ES-I3 (cell line): Measurements from ENCODE around the gene DDX23.

Experiments used
- H3K36me3 ChIP-seq: 2 replicates; pipeline ENCODE4 v1.6.1; 2013; ENCODE audit warnings: mild to moderate bottlenecking, low read length, control low read depth, moderate library complexity; ENCODE audit not compliant: insufficient read depth
- H3K4me1 ChIP-seq: 2 replicates; pipeline ENCODE4 v1.6.1; 2013; ENCODE audit warnings: mild to moderate bottlenecking, control low read depth, low read length; ENCODE audit not compliant: insufficient read depth
- H3K9ac ChIP-seq: 2 replicates; pipeline ENCODE4 v1.6.1; 2013; ENCODE audit warnings: low read depth, mild to moderate bottlenecking, low read length, moderate library complexity
- H3K9me3 ChIP-seq: 2 replicates; pipeline ENCODE4 v1.6.1; 2013; ENCODE audit warnings: mild to moderate bottlenecking, low read length, moderate library complexity; ENCODE audit not compliant: control insufficient read depth, insufficient read depth

DDX23 gene

DNA sequence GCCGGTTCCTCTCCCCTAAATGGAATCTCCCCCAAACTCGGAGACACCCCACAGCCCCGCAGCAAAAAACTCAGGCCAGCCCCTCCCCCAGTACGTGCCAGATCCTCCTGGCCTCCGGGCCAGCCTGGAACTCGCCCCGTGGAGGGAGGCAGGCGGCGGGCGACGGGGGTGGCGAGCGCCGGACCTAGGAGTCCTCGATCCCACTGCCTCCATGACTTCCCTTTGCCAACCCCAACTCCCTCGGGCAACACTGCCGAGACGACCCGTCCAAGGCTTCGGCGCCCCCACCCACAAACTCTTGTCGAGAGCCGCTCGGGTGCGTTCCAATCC lies 63.5 kb downstream of the DDX23 start:
- Histone ChIP-seq H3K4me1 (0 out of 2 replicates have a peak, but pooled peaks cover 7% of the 10 kb centered on the region), H3K9ac (peak overlapping the region; percentile 80), H3K36me3 (no peaks in the 10 kb centered on the region), H3K9me3 (no peaks in the 10 kb centered on the region; the same call in 1 of the 2 replicates)

DNA sequence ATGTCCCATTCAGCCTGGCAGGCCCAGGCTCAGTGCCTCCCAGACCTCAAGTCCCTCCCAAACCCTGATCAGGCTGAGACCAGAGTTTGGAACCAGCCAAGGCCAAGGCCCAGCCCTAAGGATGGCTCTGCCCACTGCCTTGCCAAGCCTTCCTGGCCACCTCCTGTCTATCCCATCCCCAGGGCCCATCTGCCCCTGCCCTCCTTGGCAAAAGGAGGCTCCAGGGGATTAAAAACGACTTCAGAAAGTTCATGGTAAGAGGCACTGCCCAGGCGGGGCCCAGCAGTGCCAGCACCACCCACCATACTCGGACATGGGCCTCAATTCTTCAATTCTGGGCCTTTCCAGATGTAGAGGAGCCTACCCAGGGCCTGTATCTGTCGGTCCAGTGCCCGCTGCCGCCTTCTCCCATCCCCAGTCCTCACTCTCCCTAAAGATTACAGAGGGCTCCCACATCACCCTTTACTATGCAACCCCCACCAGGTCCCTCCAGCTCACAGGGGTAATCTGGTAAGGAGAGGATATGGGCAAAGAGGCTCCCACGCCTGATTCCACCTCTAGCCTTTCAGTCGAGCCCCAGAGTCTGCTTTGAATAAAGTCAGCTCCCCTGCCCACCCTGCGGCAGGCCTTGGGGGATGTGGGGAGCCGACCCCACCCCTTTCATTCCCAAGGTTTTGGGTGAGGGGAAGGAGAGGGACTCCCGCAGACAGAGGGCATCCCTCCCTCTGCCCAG lies 64.0 kb downstream of the DDX23 start:
- Histone ChIP-seq H3K36me3 (no peaks in the 10 kb centered on the region), H3K9me3 (no peaks in the 10 kb centered on the region; the same call in 1 of the 2 replicates), H3K4me1 (0 out of 2 replicates have a peak, but pooled peaks cover 7% of the 10 kb centered on the region), H3K9ac (peak overlapping the region; percentile 80)

DNA sequence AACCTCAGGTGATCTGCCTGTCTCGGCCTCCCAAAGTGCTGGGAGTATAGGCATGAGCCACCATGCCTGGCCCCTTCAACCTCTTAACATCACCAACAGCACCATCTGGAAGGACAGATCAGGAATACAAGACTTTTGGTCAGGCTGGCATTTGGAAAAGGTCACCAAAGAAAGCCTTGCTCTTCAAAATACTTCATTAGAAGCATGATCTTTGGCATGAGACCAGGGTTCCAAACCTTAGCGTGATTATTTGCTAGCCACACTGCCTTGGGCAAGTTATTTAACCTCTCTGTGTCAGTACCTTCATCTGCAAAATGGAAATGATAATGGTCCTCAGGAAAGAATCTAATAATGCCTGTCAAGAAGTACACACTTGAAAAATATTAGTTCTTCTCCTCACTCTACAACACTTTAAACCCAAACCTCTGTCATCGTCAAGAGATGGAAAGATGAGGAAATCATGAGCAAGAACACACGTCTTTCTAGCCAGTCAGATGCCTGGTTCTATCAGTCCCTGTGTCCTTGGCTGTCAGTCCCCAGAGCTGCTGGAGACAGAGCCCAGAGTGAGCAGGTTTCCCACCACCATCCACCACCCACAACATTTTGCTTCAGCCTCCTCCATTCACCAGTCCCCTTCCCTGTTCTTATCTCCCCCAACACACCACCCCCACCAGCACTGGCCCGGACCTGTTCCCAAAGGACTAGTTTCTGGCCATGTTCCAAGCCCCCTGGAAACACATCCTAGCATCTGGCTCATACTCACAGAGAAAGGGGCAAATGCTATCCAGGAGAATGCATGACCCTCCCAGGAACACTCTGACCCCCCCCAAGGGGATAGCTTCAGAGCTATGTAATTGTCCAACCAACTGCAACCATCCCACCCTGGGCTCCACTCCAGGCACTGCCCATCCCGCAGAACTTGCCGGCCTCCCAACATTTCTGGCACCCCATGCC lies 65.1 kb downstream of the DDX23 start:
- H3K36me3 ChIP-seq = no peaks in the 10 kb centered on the region
- peak overlapping the region; percentile 80; the same call in 1 of the 2 replicates for H3K9ac ChIP-seq
- 0 out of 2 replicates have a peak, but pooled peaks cover 7% of the 10 kb centered on the region for H3K4me1 ChIP-seq
- no peaks in the 10 kb centered on the region; the same call in 1 of the 2 replicates for H3K9me3 ChIP-seq

DNA sequence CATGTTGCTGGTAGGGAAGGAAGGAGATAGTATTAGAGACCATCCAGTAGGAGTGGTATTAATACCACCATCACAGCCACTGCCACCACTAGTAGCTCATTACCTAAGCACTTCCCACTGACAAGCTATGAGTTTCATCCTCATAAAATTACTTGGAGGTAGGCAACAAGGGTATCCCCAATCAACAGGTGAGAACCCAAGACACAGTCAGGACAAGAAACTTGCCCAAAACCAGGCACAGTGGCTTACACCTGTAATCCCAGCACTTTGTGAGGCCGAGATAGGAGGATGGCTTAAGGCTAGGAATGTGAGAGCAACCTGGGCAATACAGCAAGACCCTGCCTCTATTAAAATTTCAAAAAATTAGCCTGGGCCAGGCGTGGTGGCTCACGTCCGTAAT lies 68.5 kb downstream of the DDX23 start:
- no peaks in the 10 kb centered on the region for H3K36me3 ChIP-seq
- no peak overlapping the region for H3K9ac ChIP-seq
- H3K9me3 ChIP-seq = no peaks in the 10 kb centered on the region; the same call in 1 of the 2 replicates
- H3K4me1 ChIP-seq = peaks cover 7% of the 10 kb centered on the region; the same call in 1 of the 2 replicates

DNA sequence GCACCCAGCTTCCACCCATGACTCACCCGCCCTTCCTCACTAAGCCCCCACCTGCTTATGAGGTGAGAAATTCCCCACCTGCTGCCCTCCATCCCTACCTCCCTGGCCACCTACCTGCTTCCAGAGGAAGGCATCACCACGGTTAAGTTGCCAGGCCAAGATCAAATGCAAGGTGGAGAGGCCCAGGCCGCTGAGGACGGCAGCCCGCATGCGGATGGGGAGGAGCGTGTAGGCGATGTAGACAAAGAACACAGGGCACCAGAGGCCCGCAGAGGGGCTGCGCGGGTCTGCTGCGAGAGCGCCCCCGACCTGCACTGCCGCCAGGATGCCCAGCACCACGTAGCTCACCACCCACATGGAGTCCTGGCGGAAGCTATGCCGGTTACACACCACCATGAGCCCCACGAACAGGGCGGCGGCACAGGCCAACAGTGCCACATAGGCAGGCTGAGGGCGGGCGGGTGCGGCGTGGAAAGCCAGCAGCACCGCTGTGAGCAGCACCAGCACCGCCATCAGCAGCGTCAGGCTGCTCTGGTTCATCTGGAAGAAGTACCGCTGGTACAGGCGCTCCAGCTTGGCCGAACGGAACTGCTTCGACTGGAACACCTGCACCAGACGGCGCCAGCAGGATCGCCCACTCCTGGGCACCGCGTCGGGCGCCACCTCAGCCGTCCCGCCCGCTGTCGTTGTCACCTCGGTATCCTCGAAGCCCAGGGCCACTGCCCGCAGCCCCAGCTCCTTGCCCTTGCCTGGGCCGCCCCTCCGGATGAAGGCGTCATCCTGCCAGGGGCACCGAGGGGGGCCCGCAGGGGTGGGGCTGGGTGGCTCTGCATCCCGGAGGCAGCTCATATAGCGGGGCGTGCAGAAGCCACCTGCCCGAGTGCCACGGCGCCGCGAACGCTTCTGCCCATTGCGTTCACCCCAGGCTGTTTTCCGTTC lies 69.2 kb downstream of the DDX23 start:
- Histone ChIP-seq H3K4me1 (peaks cover 5% of the 10 kb centered on the region; the same call in 1 of the 2 replicates), H3K36me3 (no peaks in the 10 kb centered on the region), H3K9me3 (no peaks in the 10 kb centered on the region), H3K9ac (no peak overlapping the region)

DNA sequence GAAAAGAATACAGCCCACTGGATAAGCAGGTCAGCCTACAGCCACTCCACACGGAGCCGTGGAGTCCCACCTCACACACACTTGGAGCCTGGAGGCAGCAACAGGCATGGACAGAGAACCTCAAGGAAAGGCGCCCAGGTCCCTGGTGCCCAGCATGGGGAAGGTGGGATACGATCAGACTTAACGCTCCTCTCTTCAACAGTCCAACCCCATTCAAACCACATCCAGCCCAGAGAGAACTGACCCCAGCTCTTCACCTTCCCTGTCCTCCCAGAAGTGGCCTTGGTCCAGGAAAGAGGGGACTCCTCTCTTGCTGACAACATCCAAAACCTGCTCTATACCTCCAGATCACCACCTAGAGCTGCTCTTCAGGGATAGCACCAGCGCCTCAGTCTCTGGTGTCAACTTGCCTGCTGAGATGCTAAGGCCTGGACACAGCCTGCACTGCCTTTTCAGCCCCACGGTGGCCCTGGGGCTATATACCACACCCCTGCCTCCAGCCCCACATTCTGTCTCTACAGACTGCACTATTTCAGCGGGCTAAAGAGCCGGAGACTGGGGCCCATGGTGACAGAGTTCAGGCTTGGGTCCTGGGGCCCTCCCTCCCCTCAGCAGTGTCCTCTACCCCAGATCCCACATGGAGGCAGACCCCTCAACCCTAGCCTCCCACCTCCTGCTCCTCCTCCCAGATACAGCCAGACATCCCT lies 70.1 kb downstream of the DDX23 start:
- Histone ChIP-seq H3K36me3 (no peaks in the 10 kb centered on the region), H3K4me1 (no peaks in the 10 kb centered on the region; the same call in none of the 2 replicates), H3K9ac (no peak overlapping the region), H3K9me3 (no peaks in the 10 kb centered on the region)

DNA sequence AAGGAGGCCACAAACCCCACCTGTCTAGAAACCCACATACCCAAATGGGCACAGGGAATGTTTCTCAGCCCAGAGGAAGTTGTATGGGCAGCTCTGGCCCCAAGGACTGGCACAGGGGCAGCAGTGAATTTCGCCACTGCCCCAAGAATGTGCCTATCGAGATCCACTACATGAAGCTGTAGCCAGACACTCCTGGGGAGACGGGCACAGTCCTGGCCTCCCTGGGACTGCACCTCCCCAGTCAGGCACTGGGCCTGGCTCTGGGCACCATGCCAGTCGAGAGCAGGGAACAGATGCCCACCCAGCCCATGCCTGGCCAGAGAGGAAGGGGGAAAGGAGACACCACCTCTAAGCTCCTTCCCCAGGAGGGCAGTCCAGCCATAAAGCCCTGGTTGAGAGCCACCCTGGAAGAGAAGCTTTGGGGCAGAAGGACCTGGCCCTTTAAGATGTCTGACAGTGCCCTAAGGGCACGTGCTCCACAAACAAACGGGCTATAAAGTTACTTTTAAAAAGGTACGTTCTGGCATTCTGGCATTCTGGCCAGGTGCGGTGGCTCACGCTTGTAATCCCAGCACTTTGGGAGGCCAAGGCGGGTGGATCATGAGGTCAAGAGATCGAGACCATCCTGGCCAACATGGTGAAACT lies 71.5 kb downstream of the DDX23 start:
- no peak overlapping the region for H3K9ac ChIP-seq
- H3K4me1 ChIP-seq = no peaks in the 10 kb centered on the region; the same call in none of the 2 replicates

DNA sequence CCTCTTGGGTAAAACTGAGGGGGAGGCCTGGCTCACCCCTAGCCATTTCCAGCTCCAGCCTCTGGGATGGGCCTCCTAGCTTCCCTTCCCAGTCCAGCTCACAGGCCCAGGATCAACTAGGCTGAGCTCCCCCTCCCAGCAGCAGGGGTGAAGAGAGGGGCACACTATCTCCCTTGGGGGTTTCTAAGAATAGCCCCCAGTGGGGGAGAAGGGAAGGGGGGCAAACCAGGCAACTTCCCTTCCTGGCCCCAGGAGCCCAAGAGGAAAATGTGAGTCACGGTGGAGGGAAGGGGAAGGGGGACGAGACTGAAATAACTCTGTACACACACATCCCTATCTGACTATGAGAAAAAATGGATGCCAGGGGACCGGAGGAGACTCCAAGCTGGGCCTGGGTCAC lies 72.1 kb downstream of the DDX23 start:
- no peaks in the 10 kb centered on the region for H3K9me3 ChIP-seq
- no peaks in the 10 kb centered on the region for H3K36me3 ChIP-seq
- H3K4me1 ChIP-seq = no peaks in the 10 kb centered on the region; the same call in none of the 2 replicates
- no peak overlapping the region for H3K9ac ChIP-seq

More for the DNA sequence above, 71.5 kb downstream of the DDX23 start:
- Histone ChIP-seq H3K9me3 (no peaks in the 10 kb centered on the region), H3K36me3 (no peaks in the 10 kb centered on the region)
